Gastroesophageal sphincter (tissue), 4 donors: ENCODE measurements around the gene CHSY3. TPM values are rescaled to one million over a fixed set of nuclear protein-coding genes. Genes with fewer than 3 reads are reported as not detected.

Experiments
- ATAC-seq: fragments of 150-250 bp; one replicate; pipeline ENCODE4 v1.9.1; 2016; ENCODE audit warnings: mild to moderate bottlenecking, moderate library complexity
- H3K27ac ChIP-seq, 4 donors: fragments of 200-600 bp; sonication (generic) in 3 of 4; 1 replicate in 3 of 4; 2 replicates in 1 of 4; pipeline ENCODE4 v1.5.1; 2016 to 2019
- H3K27me3 ChIP-seq: fragments of 200-600 bp; sonication (generic); one replicate; pipeline ENCODE4 v1.5.1; 2019
- H3K36me3 ChIP-seq, 2 donors: fragments of 200-600 bp; sonication (generic); one replicate each; pipeline ENCODE4 v1.5.1; 2019; ENCODE audit warnings: control low read depth in 1 of 2
- H3K4me1 ChIP-seq, 3 donors: fragments of 200-600 bp; sonication (generic); 1 replicate in 2 of 3; 2 replicates in 1 of 3; pipeline ENCODE4 v1.5.1; 2016 to 2019; ENCODE audit warnings: control low read depth in 2 of 3
- H3K4me3 ChIP-seq, 2 donors: fragments of 200-600 bp; sonication (generic); one replicate each; pipeline ENCODE4 v1.5.1; 2019; ENCODE audit warnings: mild to moderate bottlenecking in 1 of 2, moderate library complexity in 1 of 2
- H3K9me3 ChIP-seq, 3 donors: fragments of 200-600 bp; sonication (generic); one replicate each; pipeline ENCODE4 v1.5.1; 2017 to 2019; ENCODE audit warnings: control low read depth in 2 of 3
- EP300 ChIP-seq: sonication (generic); formaldehyde crosslinking; IDR thresholded peaks from one replicate; pipeline ENCODE4 v1.6.1; 2017; ENCODE audit warnings: antibody characterized with exemption, mild to moderate bottlenecking
- POLR2A ChIP-seq, 2 donors: fragments of 450-650 bp; IDR thresholded peaks; one replicate each; pipeline ENCODE4 v1.6.1; 2017; ENCODE audit warnings: antibody characterized with exemption in 2 of 2, mild to moderate bottlenecking in 2 of 2, moderate library complexity in 1 of 2
- POLR2AphosphoS5 ChIP-seq: sonication (generic); formaldehyde crosslinking; IDR thresholded peaks from one replicate; pipeline ENCODE4 v1.6.1; 2017; ENCODE audit warnings: antibody characterized with exemption
- WGBS, 2 donors: methylation state at CpG; one replicate each; pipeline ENCODE4 v1.1.5; 2018; ENCODE audit warnings: low coverage in 1 of 2; 5-methylcytosine and 5-hydroxymethylcytosine counted together
- total RNA-seq, 4 donors: library from RNA; depleted of rRNA; stranded (reverse); fragments of >200 nt; gene quantifications; one replicate each; pipeline ENCODE4 v1.1.0, GENCODE V29; 2016
- TF ChIP-seq, protein P1 (sequence below), 4 experiments: fragments of 200-600 bp in 2 of 4; fragments of 450-650 bp in 2 of 4; sonication (generic) in 1 of 4; IDR thresholded peaks; one replicate each; pipeline ENCODE4 v1.5.1; 2017 to 2019; ENCODE audit warnings: antibody characterized with exemption in 4 of 4, mild to moderate bottlenecking in 2 of 4, moderate library complexity in 2 of 4

Gene CHSY3
- total RNA-seq, 4 donors from 2014 or later, result 0.78 to 3.4 (median 2.8) TPM

GRCh38 chr5:130106480-130106879, 202.2 kb downstream of the CHSY3 start:
- no peaks in the 10 kb centered on the region for H3K27me3 ChIP-seq
- TF ChIP-seq POLR2A (IDR thresholded peaks at IDR 0.05) (no peak), EP300 (no peak), POLR2AphosphoS5 (no peak)
- TF ChIP-seq, protein P1, sequence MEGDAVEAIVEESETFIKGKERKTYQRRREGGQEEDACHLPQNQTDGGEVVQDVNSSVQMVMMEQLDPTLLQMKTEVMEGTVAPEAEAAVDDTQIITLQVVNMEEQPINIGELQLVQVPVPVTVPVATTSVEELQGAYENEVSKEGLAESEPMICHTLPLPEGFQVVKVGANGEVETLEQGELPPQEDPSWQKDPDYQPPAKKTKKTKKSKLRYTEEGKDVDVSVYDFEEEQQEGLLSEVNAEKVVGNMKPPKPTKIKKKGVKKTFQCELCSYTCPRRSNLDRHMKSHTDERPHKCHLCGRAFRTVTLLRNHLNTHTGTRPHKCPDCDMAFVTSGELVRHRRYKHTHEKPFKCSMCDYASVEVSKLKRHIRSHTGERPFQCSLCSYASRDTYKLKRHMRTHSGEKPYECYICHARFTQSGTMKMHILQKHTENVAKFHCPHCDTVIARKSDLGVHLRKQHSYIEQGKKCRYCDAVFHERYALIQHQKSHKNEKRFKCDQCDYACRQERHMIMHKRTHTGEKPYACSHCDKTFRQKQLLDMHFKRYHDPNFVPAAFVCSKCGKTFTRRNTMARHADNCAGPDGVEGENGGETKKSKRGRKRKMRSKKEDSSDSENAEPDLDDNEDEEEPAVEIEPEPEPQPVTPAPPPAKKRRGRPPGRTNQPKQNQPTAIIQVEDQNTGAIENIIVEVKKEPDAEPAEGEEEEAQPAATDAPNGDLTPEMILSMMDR (IDR thresholded peaks at IDR 0.05), result no peak
- no peak for ATAC-seq
- peaks cover 0 to 8% (median 0%) of the 10 kb centered on the region in 3 donors for H3K4me1 ChIP-seq
- no peaks in the 10 kb centered on the region for H3K9me3 ChIP-seq
- H3K4me3 ChIP-seq, result no peak overlapping the region
- H3K36me3 ChIP-seq, result no peaks in the 10 kb centered on the region
- H3K27ac ChIP-seq, result no peak overlapping the region

GRCh38 chr5:130109152-130109551, 204.9 kb downstream of the CHSY3 start:
- ATAC-seq, result no peak

DNA sequence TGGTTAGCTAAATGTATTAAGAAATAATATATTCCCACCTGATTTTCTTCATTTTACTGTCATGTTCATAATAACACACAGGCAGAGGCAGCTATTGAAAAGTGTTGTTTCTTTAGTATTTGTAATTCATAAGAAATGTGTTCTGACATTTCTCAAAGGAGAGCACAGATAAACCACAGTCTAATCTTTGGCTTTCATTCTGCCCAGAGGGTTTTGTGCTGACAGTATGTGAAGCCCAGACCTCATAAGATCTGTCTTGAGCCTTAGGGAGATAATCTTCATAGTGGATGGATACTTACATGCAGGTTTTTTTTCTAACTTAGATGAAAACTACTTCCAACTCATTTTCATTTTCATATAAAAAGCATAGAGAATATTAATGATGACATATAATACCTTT, 206.1 kb downstream of the CHSY3 start:
- Histone ChIP-seq H3K27ac (no peak overlapping the region), H3K4me1 (peaks cover 0 to 8% (median 0%) of the 10 kb centered on the region in 3 donors), H3K9me3 (no peaks in the 10 kb centered on the region), H3K4me3 (no peak overlapping the region), H3K36me3 (no peaks in the 10 kb centered on the region), H3K27me3 (no peaks in the 10 kb centered on the region)
- TF ChIP-seq POLR2AphosphoS5, result no peak
- TF ChIP-seq, protein P1 (IDR thresholded peaks at IDR 0.05), result no peak
- no peak for ATAC-seq

More at GRCh38 chr5:130109152-130109551, 204.9 kb downstream of the CHSY3 start:
- H3K36me3 ChIP-seq, result no peaks in the 10 kb centered on the region
- H3K4me3 ChIP-seq, result no peak overlapping the region
- 88 to 93% methylated on average over 1 of the region's 1 CpG for WGBS, 2 donors
- peaks cover 0 to 8% (median 0%) of the 10 kb centered on the region in 3 donors for H3K4me1 ChIP-seq
- no peaks in the 10 kb centered on the region for H3K9me3 ChIP-seq
- TF ChIP-seq POLR2AphosphoS5, result no peak
- TF ChIP-seq POLR2A (IDR thresholded peaks at IDR 0.05), result no peak
- TF ChIP-seq EP300, result no peak
- TF ChIP-seq, protein P1 (IDR thresholded peaks at IDR 0.05), result peak in 2 of 4 experiments; percentile 7 to 48
- H3K27ac ChIP-seq, result no peak overlapping the region
- no peaks in the 10 kb centered on the region for H3K27me3 ChIP-seq

DNA sequence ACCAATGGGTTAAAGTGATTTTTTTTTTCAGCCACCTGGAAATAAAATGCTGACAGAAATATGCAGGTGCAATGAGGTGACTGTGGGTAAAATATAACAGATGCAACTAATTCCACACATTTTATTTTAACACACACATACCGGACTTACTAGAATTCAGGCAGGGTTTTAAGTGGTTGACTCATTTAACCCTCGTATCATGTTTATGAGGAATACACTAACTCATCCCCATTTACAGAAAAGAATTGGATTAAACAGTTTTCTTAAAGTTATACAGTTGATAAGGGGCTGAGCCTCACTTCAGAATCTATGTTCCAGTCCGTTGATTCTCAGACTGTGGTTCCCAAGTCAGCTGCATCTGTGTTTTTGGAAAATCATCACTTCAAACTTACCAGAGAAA, 207.5 kb downstream of the CHSY3 start:
- Histone ChIP-seq H3K4me1 (peaks cover 0 to 4% (median 0%) of the 10 kb centered on the region in 3 donors), H3K36me3 (no peaks in the 10 kb centered on the region), H3K27me3 (no peaks in the 10 kb centered on the region), H3K27ac (no peak overlapping the region), H3K9me3 (no peaks in the 10 kb centered on the region), H3K4me3 (no peak overlapping the region)
- TF ChIP-seq, protein P1 (IDR thresholded peaks at IDR 0.05), result no peak
- no peak for TF ChIP-seq POLR2A (IDR thresholded peaks at IDR 0.05)
- TF ChIP-seq EP300, result no peak
- TF ChIP-seq POLR2AphosphoS5, result no peak
- 87% methylated on average over 3 of the region's 3 CpGs for whole genome bisulfite sequencing, 2 donors
- ATAC-seq, result no peak

- H3K27me3 ChIP-seq, result no peaks in the 10 kb centered on the region
- H3K36me3 ChIP-seq, result no peaks in the 10 kb centered on the region
- H3K9me3 ChIP-seq, result no peaks in the 10 kb centered on the region
- H3K4me3 ChIP-seq, result no peak overlapping the region
- TF ChIP-seq EP300, result no peak
- TF ChIP-seq, protein P1 (IDR thresholded peaks at IDR 0.05), result no peak
- no peak for TF ChIP-seq POLR2A (IDR thresholded peaks at IDR 0.05)
- no peak for TF ChIP-seq POLR2AphosphoS5
- no peak overlapping the region for H3K27ac ChIP-seq
- WGBS, 2 donors, result 88 to 89% methylated on average over 4 of the region's 4 CpGs
- no peaks in the 10 kb centered on the region for H3K4me1 ChIP-seq
- ATAC-seq, result no peak
Observed at GRCh38 chr5:130112246-130112645, 208.0 kb downstream of the CHSY3 start.
